Measurements from ENCODE around the gene NCAPG2.
"Not testable (repeated sequence)": the region's sequence is repeated elsewhere in the genome, so short reads cannot be mapped to it uniquely, and the experiment has no call there.

The NCAPG2 gene

DNA sequence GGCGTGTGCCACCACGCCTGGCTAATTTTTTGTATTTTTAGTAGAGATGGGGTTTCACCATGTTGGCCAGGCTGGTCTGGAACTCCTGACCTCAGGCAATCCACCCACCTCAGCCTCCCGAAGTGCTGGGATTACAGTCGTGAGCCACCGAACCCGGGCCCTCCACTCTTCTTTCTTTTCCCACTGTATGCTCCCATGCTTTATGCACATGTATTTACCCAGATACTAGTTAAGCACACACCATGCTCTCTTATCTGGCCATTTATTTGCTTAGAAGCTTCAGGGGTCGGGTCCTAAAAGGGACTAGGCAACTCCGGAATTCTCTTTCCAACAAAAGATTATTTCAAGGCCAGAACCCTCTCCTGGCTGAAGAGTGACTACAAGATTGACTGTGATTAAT is 78.3 kb downstream of the NCAPG2 start:
- DNase-seq (ENCODE audit: low read depth): not testable (repeated sequence)

DNA sequence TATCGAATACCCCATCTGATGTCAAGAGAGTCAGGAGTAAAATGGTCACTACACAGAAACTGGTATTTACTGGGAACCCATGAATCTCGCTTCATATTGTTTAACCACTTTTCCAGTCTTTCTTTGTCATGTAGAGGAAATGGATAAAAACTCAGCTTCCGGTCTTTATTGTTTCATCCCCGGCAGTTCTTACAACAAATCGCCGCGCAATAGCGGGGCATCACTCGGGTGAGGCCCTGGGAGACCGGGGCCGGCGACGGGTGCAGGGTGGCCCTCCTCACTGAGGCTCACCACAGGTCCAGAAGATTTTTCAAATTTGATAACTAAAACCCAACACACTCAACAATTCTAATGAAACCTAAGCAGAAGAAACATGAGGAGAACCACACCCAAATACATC is 81.4 kb downstream of the NCAPG2 start:
- no peak for DNase-seq (ENCODE audit: low read depth)

DNA sequence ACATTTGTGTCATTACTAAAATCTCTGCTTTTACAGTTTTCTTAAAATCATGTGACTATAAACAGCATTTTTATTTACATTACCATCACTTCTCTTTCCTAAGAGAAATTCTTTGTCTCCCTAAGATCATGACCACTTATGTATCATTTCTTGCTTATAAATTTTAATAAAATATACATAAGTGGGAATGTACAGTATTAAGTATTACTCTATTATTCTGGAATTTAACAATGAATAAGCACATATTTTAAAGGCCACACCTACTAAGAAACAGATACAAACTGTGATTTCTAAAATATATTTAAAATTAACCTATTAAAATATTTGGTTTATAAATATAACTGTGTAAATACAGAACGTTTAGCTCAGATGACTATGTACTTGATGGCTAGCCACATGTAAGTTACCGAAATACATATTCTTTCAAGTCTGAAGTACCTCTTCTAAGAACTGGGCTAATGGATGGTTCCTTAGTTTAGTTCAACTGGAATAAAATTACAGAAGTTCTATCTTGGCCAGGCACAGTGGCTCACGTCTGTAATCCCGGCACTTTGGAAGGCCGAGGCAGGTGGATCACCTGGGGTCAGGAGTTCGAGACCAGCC is 83.7 kb downstream of the NCAPG2 start:
- DNase-seq (ENCODE audit: low read depth): no peak

DNA sequence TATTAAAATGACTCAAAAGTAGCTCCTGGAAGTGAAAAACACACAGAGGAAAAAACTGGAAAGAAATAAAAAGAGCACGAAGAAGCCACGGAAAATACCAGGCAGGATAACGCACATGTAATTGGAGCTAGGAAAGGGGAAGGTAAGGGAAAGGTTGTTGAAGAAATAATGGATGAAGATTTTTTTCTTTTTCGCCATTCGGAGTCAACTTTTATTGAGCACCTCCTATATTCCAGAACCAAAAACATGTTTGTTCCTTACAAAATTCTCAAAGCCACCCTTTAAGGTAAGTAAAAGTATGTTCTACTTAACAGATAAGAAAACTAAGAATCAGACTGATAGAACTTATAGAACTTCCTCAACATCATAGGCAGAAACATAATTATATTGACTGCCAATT is 84.2 kb downstream of the NCAPG2 start:
- DNase-seq (ENCODE audit: low read depth): no peak

DNA sequence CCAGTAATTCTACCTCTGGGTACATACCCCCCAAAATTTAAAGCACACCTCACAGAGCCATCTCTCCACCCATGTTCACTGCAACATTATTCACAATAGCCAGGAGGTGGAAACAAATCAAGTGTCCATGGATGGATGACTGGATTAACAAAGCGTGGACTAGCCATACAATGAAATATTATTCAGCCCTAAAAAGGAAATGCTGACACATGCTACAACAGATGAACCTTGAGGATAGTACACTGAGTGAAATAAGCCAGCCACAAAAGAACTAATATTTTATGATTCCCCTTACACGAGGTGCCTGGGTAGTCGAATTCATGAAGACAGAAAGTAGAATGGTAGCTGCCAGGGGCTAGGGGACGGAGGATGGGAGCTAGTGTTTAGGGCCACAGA is 85.9 kb downstream of the NCAPG2 start:
- no peak for DNase-seq (ENCODE audit: low read depth)

DNA sequence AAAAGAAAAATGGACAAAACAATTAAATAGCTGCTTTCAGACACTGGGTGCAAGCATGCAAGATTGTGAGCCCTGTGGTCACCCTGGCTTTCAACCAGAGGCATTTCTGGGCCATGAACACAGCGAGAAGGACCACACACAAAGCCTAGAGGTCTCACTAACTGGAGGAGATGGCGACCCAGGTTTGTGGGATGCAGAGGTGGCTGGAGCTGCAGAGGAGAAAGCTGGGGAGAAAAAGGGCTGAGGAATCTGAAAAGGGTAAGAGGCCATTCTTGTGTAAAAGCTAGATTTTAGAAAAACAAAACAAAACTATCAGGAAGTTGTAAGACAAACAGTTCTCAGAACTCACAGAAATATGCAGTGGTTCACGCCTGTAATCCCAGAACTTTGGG is 86.9 kb downstream of the NCAPG2 start:
- no peak for DNase-seq (ENCODE audit: low read depth)

DNA sequence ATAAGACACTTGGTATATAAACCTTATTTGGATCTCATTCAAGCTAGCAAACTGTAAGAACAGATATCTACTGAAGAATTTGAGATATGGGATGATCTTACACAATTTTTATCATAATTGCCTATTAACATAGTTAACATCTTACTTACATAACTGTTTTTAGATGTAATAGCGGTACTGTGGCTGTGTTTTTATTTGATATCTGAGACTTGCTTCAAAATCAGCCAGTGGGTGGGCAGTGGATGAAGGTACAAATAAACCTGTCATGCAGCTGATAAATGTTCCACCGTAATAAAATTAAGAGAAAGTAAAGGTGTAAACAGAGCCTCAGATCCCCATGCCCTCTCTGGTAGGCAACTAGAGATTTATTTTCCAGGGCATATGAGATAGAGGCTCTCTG is 88.6 kb downstream of the NCAPG2 start:
- no peak for DNase-seq (ENCODE audit: low read depth)

DNA sequence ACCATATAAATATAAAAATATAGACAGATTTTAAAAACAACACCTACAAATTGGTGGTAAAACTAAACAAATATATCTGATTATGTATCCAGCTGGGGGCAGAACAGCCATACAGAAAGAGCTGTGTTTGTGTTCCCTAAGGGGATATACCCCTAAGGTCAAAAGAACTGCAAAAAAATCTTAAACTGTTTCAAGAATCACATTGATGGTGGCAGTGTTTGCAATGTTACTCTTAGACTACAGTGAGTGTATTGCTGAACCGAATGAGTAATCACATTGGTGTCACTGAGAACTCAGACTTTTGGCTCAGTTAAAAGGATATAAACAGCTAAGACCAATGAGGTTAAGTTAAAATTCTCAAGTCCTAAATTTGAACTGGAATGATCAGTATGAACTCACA is 89.9 kb downstream of the NCAPG2 start:
- DNase-seq (ENCODE audit: low read depth): peak; percentile 47

DNA sequence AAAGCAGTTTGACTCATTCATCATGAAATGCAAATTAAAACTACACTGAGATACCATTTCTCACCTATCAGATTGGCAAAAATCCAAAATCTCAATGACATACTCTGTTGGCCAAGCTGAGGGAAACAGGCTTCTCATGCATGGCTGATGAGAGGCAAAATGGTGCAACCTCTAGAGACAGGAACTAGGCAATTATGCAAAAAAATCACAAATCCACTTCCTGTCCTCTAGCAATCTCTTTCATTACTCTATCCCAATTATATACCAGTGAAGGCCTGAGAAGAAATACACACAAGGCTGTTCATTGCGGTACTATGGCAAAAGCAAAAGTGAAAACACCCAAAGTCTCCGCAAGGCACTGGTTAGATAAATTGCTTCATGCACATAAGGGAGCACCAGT is 91.1 kb downstream of the NCAPG2 start:
- no peak for DNase-seq (ENCODE audit: low read depth)

DNA sequence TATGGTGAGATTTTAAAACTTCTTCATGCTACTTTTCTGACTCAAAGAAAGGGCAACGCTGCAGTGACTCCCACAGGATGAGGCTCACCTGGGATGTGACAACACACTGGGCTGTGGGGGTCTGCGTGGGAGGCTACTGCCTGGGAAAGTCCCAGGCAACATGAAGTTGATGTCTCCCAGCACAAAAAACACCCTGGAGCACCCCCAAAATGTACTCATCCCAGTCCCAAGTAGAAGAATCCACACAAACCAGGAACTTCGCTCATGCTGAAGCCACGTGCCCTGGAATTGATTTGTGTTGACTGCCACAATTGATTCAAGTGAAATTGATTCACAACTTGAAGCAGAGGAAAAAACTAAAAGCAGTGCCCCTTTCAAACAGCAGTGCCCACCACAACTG is 92.1 kb downstream of the NCAPG2 start:
- DNase-seq (ENCODE audit: low read depth): no peak

DNA sequence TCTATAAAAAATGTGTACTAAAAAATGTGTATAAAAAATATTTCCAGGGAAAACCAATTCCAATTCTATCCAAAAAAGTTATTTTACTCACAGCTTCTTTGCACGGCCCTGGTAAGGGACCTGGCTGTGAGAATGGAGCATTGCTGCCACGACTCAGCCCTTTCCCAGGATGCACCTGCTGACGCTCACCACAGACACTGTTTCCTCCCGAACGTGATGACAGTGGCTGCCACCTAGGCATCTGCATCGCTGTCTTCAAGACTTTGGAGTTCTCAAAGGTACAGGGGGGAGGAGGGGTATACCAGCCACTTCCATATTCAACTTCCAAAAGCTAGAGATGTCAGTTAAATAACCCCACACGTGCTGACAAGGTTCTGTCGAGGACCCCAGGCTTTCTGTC is 93.1 kb downstream of the NCAPG2 start:
- no peak for DNase-seq (ENCODE audit: low read depth)

DNA sequence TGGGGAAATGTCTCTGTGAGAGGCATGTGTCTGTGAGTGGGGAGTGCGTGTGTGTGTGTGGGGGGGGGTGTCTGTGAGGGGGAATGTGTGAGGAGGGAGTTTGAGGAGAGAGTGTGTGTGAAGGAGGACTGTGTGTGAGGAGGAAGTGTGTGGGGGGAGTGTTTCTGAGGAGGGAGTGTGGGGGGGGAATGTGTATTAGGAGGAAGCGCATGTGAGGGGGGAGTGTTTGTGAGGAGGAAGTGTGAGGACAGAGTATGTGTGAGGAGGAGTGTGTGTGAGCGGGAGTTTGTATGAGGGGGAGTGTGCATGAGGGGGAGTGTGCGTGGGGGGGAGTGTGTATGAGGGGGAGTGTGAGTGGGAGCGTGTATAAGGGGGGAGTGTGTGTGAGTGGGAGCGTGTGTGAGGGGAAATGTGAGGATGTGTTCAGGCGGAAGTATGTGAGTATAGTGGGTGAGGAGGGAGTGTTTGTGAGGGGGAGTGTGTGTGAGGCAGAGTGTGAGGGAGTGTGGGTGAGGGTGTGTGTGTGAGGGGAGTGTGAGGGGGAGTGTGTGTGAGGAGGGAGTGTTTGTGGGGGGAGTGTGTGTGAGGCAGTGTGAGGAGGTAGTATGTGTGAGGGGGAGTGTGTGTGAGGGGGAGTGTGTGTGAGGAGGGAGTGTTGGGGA is 95.2 kb downstream of the NCAPG2 start:
- no peak for DNase-seq (ENCODE audit: low read depth)

DNA sequence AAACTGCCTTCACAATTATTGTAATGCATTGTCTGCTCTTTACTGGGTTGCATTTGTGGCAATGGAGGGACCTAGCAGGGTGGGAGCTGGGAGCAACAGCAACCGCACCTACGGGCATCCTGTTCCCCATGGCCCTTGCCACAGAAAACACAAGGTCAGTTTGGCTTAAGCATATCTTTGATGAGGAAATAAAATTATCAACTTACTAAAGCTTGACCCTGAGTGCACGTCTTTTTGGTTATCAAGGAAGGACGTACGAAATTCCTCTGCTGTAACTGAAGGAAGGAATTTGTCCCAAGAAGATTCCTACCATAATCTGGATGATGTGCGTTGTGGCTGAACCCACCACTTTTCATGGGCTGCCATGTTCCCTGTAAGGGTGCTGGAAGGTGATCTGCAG is 97.0 kb downstream of the NCAPG2 start:
- DNase-seq (ENCODE audit: low read depth): no peak

DNA sequence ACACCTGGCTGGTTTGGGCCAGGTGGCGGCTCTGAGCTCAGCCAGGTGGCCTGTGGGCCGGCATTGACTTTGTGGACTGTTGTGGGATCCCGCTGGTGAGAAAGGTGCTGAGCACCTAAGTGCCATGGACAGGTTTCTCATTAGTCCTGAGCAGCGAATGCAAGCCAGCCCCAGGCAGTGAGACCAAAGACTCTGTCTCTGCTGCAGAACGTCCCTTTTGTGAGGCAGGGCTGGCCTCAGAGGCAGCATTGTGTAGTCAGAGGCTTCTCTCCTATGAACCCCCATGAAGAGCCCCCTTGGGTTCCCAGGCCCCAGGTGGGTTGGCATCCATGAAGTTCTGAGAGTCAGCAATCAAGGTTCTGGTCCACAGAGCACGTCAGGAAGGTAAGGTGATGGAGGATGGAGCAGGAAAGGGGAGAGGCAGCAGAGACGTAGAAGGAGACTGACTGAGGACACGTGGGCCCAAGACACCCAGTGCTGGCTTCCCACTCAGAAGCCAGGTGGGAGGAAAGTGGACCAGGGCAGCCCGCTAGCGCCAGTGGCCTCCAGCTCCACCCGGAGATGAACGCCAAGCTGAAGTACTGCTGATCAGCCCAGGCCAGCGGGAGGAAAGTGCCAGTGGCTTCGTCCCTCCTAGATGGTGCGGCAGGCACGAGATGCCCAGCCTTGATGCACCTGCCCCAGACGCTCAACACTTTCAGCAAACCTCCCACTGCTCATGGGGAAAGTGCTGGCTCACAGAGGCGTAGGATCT is 97.8 kb downstream of the NCAPG2 start:
- DNase-seq (ENCODE audit: low read depth): no peak

DNA sequence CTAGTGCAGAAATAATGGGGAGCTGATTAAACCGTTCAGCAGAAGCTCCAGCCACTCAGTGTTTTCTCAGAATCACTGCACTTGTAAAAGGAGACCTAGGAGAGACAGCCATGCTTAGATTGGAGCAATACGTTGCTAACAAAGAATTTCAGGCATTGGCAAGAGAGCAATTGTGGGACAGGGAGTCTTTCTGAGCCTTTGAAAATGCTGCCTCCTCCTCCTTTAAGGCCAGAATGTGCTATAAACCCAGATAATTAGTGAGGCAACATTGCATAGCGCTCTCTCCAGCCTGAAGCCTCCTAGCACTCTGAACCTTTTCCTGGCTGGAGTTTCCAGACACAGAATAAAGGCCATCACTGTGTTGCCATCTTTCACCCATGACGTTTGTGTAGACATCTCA is 98.5 kb downstream of the NCAPG2 start:
- DNase-seq (ENCODE audit: low read depth): no peak

DNA sequence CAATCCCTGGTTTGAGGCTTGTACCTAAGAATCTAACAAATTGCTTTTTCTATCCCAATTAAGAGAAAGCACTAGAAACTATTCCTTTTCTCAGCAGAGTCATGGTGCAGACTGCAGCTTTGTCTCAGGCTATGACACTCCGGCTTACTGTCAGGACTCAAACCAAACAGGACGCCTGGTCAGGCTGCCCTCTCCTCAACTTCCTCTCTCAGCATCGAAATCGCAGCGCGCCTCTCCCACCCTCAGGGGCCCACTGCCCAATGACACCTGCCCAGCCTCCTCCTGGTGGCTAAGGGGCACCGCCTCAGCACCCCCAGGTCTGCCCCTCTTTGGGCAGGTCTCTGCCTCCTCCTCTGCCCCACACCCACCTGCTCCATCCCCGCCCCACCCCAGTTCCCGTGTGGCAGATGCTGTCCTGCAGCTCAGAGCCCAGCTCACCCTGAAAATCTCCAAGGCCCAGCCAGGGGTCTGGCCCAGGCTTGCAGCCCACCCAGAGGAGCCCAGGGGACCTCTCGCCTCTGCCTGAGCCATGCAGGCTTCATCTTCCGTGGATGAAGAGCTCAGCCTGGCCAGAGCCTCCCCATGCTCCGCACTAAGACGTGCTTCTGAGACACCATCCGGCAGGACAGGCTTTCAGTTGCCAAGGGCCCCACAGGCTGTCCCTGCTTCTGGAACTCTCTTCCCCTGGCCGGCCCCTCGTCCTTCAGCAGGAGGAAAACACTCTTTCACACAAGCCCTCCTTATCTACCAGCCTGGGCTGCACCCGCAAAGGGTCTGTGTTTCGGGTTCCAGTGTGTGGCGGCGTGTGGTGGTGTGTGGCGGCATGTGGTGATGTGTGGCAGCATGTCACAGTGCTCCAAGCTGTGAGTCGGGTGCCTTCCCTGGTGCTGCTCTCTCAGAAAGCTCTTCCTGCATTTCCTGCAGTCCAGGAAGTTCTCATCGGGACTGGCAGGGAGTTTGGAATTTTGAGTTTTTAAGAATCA is 100.5 kb downstream of the NCAPG2 start:
- DNase-seq (ENCODE audit: low read depth): no peak

DNA sequence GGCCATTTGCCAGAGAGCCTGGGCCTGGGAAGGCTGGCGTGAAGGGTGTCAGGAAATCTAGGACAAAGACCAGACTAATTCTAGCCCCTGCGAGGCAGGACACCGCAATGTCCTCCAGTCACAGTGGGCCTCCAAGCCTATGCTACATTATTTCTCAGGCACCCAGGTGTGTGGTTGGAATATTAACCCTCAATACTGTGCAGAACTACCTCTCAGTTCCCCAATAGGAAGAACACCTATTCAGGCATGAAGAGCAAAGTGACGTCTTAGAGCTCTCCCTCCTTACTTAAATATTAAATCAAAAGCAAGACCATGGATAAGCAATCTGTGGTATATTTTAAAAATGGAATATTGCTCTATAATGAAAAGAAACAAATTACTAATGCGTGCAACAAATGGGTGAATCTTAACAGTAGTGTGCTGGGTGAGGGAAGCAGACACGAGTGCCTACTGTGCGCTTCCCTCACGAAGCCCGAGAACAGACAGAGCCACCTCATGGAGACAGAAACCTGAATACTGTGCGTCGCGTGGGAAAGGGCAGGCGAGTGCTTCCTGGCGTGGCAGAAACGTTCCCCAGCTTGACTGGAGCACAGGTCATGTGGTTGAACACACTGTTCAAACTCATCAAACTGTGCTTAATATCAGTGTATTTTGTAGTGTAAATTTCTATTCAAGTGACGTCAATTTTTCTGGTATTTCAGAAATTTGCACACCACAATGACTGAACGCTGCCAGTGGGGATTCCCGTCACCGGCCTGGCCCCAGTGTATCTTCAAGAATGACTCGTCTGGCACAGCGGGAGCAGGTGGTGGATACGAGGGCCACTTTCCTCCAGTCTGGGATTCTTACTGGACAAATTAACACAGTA is 101.5 kb downstream of the NCAPG2 start:
- DNase-seq (ENCODE audit: low read depth): no peak

DNA sequence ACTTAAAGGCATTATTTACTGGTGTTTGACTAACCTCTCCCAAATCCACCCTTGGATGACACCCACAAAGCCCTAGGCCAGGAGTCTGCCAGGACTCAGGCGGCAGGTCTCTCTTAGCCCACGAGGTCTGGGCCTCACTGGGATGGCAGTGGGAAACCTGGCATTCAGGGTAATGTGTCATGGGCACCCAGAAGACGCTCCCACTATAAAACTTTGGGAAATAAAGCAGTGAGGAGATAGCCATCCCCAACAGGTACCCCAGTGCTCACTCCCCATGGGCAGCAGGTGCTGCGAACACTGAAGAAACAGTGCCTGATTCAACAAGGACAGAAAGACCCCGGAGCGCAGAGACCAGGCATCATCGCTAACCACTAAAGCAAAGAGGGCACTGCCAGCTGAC is 102.6 kb downstream of the NCAPG2 start:
- no peak for DNase-seq (ENCODE audit: low read depth)

DNA sequence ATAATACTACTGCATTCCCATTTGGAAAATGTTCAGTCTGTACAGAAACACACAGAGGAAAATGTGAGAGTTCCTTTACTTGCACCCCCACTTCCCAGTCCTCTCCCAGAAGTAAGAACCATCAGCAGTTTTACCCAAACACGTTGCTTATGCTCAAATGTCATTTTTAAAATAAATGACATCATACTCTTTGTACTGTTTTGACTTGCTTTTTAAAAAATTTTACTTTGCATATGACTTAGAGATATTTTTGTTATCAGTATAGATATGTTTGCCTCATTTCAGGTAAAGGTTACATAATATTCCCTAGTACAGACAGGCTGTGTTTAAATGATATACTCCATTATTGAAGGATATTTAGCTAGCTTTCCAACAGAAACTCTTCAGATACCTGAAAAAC is 103.5 kb downstream of the NCAPG2 start:
- DNase-seq (ENCODE audit: low read depth): no peak

DNA sequence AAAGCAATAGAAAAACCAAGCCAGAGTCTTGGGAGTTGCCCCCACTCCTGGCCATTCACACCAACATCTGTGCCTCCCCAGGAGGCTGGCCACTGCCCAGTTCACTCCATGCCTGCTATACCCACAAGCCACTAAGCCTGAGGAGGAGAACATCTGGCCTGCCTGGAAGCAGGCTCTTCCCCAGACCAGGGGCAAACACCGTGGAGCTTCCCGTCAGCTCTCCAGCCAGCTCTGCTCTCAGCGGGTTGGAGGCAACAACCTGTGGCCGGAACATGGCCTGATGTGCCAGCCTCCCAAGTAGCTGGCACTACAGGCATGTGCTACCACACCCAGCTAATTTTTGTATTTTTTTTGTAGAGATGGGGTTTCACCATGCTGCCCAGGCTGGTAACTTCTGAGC is 107.9 kb downstream of the NCAPG2 start:
- no peak for DNase-seq (ENCODE audit: low read depth)

DNA sequence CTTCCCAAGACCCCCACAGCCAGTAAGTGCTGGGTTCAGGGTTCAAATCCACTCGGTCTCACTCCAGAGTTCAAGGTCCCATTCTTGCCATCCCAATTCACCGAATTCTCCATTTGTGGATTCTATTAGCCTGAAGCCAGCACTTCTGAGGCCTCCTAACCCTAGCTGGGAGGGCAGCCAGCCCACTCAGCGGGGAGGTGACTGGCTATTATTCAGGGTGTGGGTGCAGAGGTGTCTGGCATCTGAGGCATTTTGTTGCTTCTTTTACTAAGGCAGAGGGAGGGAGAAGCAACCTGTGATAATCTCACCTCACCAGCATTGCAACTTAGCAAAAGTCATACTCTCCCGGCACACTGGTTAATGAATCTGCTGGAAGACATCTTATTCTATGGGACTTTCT is 108.3 kb downstream of the NCAPG2 start:
- DNase-seq (ENCODE audit: low read depth): no peak
